ENCODE measurements around the gene TSHZ2. TPM values are rescaled to one million over a fixed set of nuclear protein-coding genes. Genes with fewer than 3 reads are reported as not detected.

The TSHZ2 gene
- polyA plus RNA-seq, 1 donor, result 10.7 TPM

DNA sequence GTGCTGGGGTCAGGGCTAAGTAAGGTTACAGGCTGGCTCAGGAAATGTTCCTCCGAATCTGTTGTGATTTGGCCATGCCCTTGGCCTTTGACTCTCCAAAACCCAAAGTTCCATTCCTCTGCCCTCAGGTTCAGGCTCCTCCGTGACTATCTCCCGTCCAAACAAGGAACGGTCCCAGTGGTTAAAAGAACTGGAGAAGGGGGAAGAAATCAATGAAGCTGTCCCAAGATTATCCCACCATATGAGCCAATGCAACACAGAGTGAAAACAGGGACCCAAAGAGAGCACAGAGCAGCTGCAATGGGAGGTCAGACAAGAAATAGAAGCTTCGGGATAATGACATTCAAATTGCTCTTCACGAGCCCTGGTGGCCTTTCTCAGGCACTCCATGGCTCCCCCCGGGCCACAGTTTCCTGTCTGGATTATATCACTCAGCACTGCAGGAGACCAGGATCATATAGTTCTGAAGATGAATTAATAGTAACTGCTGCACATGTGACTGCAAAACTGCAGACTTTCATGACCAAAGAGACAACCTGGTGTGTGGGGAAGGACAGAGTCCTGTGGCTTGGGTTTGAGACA lies 410.2 kb downstream of the TSHZ2 start:
- H3K4me3 ChIP-seq (ENCODE audit: low read length), result no peak overlapping the region
- H3K4me1 ChIP-seq (ENCODE audit: control insufficient read depth, insufficient read depth, low read length), result no peaks in the 10 kb centered on the region
- WGBS (ENCODE audit: insufficient coverage, low lambda C conversion rate), result 88% methylated on average over 2 of the region's 7 CpGs
- no peaks in the 10 kb centered on the region for H3K27me3 ChIP-seq (ENCODE audit: control insufficient read depth, insufficient read depth, low read length)
- H3K9me3 ChIP-seq (ENCODE audit: control insufficient read depth, low read depth, low read length), result no peaks in the 10 kb centered on the region
- H3K36me3 ChIP-seq (ENCODE audit: control insufficient read depth, insufficient read depth, low read length), result no peaks in the 10 kb centered on the region
- DNase-seq, result no peak
- no peak overlapping the region for H3K27ac ChIP-seq (ENCODE audit: low read length)

DNA sequence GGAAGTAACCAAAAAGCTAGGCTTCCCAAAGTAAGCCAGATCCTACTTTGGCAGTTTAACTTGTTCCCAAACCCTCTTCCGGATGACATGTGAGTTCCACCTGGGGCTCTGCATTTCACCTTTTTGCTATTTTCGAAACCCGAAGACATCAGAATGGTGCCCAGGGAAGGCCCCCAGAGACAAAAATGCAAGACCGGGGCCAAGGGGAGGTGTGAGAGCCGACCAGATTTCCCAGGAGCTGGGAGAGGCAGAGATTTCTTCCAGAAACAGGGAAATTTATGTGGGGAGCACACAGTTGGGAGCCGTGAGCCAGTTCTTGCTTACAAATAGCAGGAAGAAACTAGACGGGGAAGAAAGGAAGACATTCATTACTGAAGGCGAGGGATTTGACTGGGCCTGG lies 411.8 kb downstream of the TSHZ2 start:
- DNase-seq, result no peak
- Histone ChIP-seq H3K27me3 (ENCODE audit: control insufficient read depth, insufficient read depth, low read length) (no peaks in the 10 kb centered on the region), H3K36me3 (ENCODE audit: control insufficient read depth, insufficient read depth, low read length) (no peaks in the 10 kb centered on the region), H3K27ac (ENCODE audit: low read length) (no peak overlapping the region), H3K4me1 (ENCODE audit: control insufficient read depth, insufficient read depth, low read length) (no peaks in the 10 kb centered on the region), H3K4me3 (ENCODE audit: low read length) (no peak overlapping the region), H3K9me3 (ENCODE audit: control insufficient read depth, low read depth, low read length) (no peaks in the 10 kb centered on the region)
- no CpG with 5 or more reads among the region's 8 CpGs for WGBS (ENCODE audit: insufficient coverage, low lambda C conversion rate)

DNA sequence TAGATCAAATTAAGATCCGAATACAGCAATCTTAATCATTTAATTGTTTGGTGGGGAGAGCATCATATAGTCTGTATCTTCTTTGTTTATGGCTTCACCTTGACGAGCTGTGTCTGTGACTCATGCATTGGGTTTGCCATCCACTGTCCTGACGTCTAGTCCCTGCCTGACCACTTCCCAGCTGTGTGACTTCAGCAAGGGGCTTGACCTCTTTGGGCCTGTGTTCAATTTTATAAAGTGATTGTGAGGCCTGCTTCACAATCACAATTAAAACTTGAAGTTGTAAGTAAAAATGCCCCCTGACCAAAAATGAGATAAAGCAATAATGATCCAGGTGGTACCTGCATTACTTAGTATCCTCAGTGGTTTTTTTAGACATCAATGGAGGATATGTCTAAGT lies 412.2 kb downstream of the TSHZ2 start:
- no peak overlapping the region for H3K4me3 ChIP-seq (ENCODE audit: low read length)
- no peaks in the 10 kb centered on the region for H3K36me3 ChIP-seq (ENCODE audit: control insufficient read depth, insufficient read depth, low read length)
- no peak overlapping the region for H3K27ac ChIP-seq (ENCODE audit: low read length)
- H3K27me3 ChIP-seq (ENCODE audit: control insufficient read depth, insufficient read depth, low read length), result no peaks in the 10 kb centered on the region
- no peaks in the 10 kb centered on the region for H3K4me1 ChIP-seq (ENCODE audit: control insufficient read depth, insufficient read depth, low read length)
- no peak for DNase-seq
- H3K9me3 ChIP-seq (ENCODE audit: control insufficient read depth, low read depth, low read length), result no peaks in the 10 kb centered on the region
- no CpG with 5 or more reads among the region's 3 CpGs for WGBS (ENCODE audit: insufficient coverage, low lambda C conversion rate)

- H3K27me3 ChIP-seq (ENCODE audit: control insufficient read depth, insufficient read depth, low read length), result no peaks in the 10 kb centered on the region
- no peaks in the 10 kb centered on the region for H3K4me1 ChIP-seq (ENCODE audit: control insufficient read depth, insufficient read depth, low read length)
- H3K27ac ChIP-seq (ENCODE audit: low read length), result no peak overlapping the region
- no peaks in the 10 kb centered on the region for H3K36me3 ChIP-seq (ENCODE audit: control insufficient read depth, insufficient read depth, low read length)
- no peak overlapping the region for H3K4me3 ChIP-seq (ENCODE audit: low read length)
- DNase-seq, result no peak
- H3K9me3 ChIP-seq (ENCODE audit: control insufficient read depth, low read depth, low read length), result no peaks in the 10 kb centered on the region
- WGBS (ENCODE audit: insufficient coverage, low lambda C conversion rate), result 80% methylated on average over 3 of the region's 14 CpGs
Observed at GRCh38 chr20:53385941-53386767, 414.0 kb downstream of the TSHZ2 start.

DNA sequence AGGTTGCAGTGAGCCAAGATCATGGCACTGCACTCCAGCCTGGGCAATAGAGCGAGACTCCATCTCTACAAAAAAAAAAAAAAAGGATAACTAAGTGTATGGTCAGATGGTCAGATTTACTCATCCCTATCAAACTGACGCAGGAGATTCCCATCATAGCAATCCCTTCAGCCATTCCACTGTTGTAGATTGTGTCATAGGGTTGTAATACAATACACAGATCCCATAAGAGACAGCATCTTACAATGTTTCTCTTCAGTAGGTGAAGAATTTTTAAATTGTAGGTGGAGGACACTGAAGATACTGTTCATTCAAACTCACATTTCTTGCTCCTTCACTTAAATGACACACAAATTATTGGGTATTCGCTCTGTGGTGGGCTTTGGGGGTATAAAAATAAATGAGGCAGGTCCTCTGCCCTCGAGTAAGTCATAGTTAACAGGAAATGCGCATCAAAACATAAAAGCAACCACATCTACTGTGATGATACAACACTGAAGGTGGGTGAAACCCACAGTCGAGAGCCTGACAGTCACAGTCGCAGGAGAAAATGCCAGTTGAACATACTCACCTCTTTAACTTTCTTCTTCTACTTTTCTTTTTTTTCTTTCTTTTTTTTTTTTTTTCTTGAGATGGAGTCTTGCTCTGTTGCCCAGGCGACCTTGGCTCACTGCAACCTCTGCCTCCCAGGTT lies 416.0 kb downstream of the TSHZ2 start:
- 94% methylated on average over 2 of the region's 8 CpGs for WGBS (ENCODE audit: insufficient coverage, low lambda C conversion rate)
- DNase-seq, result no peak
- Histone ChIP-seq H3K4me1 (ENCODE audit: control insufficient read depth, insufficient read depth, low read length) (no peaks in the 10 kb centered on the region), H3K36me3 (ENCODE audit: control insufficient read depth, insufficient read depth, low read length) (no peaks in the 10 kb centered on the region), H3K27ac (ENCODE audit: low read length) (no peak overlapping the region), H3K4me3 (ENCODE audit: low read length) (no peak overlapping the region), H3K27me3 (ENCODE audit: control insufficient read depth, insufficient read depth, low read length) (no peaks in the 10 kb centered on the region), H3K9me3 (ENCODE audit: control insufficient read depth, low read depth, low read length) (no peaks in the 10 kb centered on the region)

GRCh38 chr20:53389516-53390300 lies 417.6 kb downstream of the TSHZ2 start:
- Histone ChIP-seq H3K9me3 (ENCODE audit: control insufficient read depth, low read depth, low read length) (no peaks in the 10 kb centered on the region), H3K4me3 (ENCODE audit: low read length) (no peak overlapping the region), H3K4me1 (ENCODE audit: control insufficient read depth, insufficient read depth, low read length) (no peaks in the 10 kb centered on the region), H3K27me3 (ENCODE audit: control insufficient read depth, insufficient read depth, low read length) (no peaks in the 10 kb centered on the region), H3K27ac (ENCODE audit: low read length) (no peak overlapping the region), H3K36me3 (ENCODE audit: control insufficient read depth, insufficient read depth, low read length) (no peaks in the 10 kb centered on the region)
- WGBS (ENCODE audit: insufficient coverage, low lambda C conversion rate), result 80% methylated on average over 4 of the region's 10 CpGs
- no peak for DNase-seq

DNA sequence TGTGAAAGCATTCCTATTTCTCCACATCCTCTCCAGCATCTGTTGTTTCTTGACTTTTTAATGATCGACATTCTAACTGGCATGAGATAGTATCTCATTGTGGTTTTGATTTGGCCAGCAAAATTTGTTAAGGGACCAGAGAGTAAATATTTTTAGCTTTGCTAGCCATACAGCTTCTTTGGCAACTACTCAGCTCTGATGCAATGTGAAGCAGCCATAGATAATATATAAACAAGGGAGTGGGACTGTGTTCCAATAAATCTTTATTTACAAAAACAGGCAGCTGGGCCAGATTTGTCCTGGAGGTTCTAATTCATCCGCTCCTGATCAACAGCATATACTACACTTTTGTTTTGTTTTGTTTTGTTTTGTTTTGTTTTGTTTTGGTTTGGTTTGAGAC lies 418.6 kb downstream of the TSHZ2 start:
- H3K27me3 ChIP-seq (ENCODE audit: control insufficient read depth, insufficient read depth, low read length), result no peaks in the 10 kb centered on the region
- no peak overlapping the region for H3K4me3 ChIP-seq (ENCODE audit: low read length)
- no peaks in the 10 kb centered on the region for H3K4me1 ChIP-seq (ENCODE audit: control insufficient read depth, insufficient read depth, low read length)
- H3K27ac ChIP-seq (ENCODE audit: low read length), result no peak overlapping the region
- no peaks in the 10 kb centered on the region for H3K9me3 ChIP-seq (ENCODE audit: control insufficient read depth, low read depth, low read length)
- no peak for DNase-seq
- H3K36me3 ChIP-seq (ENCODE audit: control insufficient read depth, insufficient read depth, low read length), result no peaks in the 10 kb centered on the region
- 100% methylated on average over 1 of the region's 2 CpGs for WGBS (ENCODE audit: insufficient coverage, low lambda C conversion rate)

DNA sequence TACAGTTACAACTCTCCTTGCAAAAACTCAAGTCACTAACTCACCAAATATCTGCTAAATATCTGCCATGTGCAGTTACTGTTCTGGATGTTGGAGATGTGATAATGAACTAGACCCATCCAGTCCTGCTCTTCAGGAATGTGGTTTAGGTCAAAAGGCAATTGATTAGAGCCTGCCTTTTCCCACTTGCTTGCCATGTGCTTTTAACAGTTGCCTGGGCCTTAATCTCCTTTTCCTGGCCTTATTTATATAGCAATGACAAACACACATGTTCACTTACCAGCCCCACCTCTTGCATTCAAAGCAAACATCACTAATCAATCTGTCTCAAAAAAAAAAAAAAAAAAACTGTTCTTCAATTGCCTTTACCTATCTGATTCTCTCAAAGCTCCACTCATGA lies 422.3 kb downstream of the TSHZ2 start:
- Histone ChIP-seq H3K9me3 (ENCODE audit: control insufficient read depth, low read depth, low read length) (no peaks in the 10 kb centered on the region), H3K27ac (ENCODE audit: low read length) (no peak overlapping the region), H3K4me1 (ENCODE audit: control insufficient read depth, insufficient read depth, low read length) (no peaks in the 10 kb centered on the region), H3K27me3 (ENCODE audit: control insufficient read depth, insufficient read depth, low read length) (no peaks in the 10 kb centered on the region), H3K4me3 (ENCODE audit: low read length) (no peak overlapping the region), H3K36me3 (ENCODE audit: control insufficient read depth, insufficient read depth, low read length) (no peaks in the 10 kb centered on the region)
- no peak for DNase-seq

DNA sequence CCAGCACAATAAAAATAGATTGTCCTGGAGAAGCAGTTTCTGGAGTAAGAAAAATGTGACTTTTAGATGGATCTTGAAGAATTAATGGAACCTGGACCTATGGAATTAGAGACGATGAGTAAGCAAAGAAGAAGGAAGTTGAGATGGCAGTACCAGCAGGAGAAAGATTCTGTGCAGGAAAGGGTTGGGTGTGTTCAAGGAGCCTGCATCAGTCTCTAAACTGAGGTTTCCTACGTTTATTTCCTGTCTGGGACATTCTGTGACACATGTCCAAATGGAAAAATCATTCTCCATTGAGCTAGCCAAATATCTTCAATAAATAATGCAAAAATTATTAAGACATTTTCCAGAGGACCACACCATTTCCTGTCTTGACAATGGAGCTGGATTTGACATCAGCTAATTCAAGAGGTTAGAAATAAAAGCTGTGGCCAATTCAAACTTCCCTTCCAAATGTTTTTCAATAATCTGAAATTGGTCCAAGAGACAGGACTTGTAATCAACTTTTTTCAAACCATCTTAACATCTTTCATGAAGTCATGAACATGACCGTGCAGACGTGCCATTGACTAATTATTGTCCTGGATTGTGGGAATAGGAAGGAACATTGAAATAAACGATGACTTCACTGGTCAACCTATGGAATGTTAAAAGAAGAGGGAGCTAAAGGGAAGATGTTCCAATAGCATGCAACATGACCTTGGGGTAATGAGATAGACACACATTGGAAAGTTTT lies 423.2 kb downstream of the TSHZ2 start:
- Histone ChIP-seq H3K4me1 (ENCODE audit: control insufficient read depth, insufficient read depth, low read length) (no peaks in the 10 kb centered on the region), H3K27ac (ENCODE audit: low read length) (no peak overlapping the region), H3K36me3 (ENCODE audit: control insufficient read depth, insufficient read depth, low read length) (no peaks in the 10 kb centered on the region), H3K4me3 (ENCODE audit: low read length) (no peak overlapping the region), H3K9me3 (ENCODE audit: control insufficient read depth, low read depth, low read length) (no peaks in the 10 kb centered on the region), H3K27me3 (ENCODE audit: control insufficient read depth, insufficient read depth, low read length) (no peaks in the 10 kb centered on the region)
- 83% methylated on average over 4 of the region's 5 CpGs for WGBS (ENCODE audit: insufficient coverage, low lambda C conversion rate)
- no peak for DNase-seq

DNA sequence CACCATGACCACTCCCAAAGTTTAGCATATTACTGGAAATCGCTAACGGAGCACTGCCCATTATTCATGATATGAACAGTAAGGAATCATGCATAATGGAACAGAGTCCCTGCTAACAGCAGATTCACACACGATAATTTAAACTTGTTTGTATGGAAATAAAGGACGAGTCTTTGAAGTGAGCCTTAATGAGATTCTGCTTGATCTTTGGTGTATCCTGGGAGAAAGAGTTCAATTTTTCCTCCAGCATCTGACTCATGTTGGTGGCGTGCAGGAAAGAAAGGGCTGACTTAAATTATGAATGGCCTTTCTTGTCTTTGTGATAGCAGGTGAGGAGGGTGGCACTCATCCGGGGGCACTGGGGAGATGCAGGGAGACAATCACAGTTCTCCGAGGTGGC lies 426.9 kb downstream of the TSHZ2 start:
- no peak overlapping the region for H3K27ac ChIP-seq (ENCODE audit: low read length)
- no peak for DNase-seq
- H3K36me3 ChIP-seq (ENCODE audit: control insufficient read depth, insufficient read depth, low read length), result no peaks in the 10 kb centered on the region
- H3K9me3 ChIP-seq (ENCODE audit: control insufficient read depth, low read depth, low read length), result no peaks in the 10 kb centered on the region
- H3K4me3 ChIP-seq (ENCODE audit: low read length), result no peak overlapping the region
- WGBS (ENCODE audit: insufficient coverage, low lambda C conversion rate), result no CpG with 5 or more reads among the region's 7 CpGs
- no peaks in the 10 kb centered on the region for H3K4me1 ChIP-seq (ENCODE audit: control insufficient read depth, insufficient read depth, low read length)
- no peaks in the 10 kb centered on the region for H3K27me3 ChIP-seq (ENCODE audit: control insufficient read depth, insufficient read depth, low read length)

Measured in large intestine (tissue), 3 donors.